Hepatic stellate cell (primary cell): ENCODE data around the gene COQ4.
"Not testable (repeated sequence)": the region's sequence is repeated elsewhere in the genome, so short reads cannot be mapped to it uniquely, and the experiment has no call there.

Experiments
- DNase-seq: peaks from one replicate; pipeline ENCODE4 v3.0.0; 2011; ENCODE audit warnings: low spot score

COQ4 gene

GRCh38 chr9:128298535-128299482, 23.8 kb upstream of the COQ4 start:
- DNase-seq, result no peak

DNA sequence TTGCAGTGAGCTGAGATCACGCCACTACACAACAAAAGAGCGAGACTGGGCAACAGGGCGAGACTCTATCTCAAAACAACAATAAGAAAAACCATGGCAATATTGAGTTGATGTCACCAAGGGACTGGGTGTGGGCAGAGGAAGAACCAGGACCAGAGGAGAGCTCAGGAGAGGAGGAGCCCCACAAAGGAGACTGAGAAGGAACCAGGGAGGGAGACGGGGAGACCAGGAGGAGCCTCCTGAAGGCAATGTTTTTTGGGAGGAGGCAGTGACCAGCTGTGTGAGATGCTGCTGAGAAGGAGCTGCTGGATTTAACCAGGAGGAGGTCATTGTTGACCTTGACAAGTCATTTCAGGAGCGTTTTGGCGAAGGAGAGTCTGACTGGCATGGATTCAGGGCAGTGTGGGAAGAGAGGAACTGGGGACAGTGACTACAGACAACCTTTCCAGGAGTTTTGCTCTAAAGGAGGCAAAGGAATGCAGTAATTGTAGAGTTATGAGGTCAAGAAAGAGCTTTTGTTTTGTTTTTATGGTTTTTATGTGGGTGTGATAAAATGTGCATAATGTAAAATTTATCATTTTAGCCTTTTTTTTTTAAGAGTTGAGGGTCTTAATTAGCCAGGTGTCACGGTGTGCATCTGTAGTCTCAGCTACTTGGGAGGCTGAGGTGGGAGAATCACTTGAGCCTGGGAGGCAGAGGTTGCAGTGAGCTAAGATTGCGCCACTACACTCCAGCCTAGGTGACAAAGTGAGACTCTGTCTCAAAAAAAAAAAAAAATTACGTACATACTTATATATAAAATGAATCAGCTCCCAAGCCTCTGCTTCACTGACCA, 18.3 kb upstream of the COQ4 start:
- no peak for DNase-seq

DNA sequence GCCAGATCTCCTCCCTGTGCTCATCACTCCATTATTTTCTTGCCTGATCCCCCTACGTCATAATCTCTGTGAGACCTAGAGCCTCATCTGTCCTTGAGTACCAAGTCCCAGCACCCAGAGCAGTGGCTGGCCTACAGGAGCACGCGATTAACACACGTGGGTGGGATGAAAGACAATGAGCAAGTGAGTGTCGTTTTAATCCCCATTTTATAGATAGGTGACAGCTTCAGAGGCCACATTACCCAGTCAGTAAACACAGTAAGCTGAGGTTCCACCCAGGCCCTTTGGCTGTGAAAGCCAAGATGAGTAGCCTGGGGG, 17.7 kb upstream of the COQ4 start:
- no peak for DNase-seq

DNA sequence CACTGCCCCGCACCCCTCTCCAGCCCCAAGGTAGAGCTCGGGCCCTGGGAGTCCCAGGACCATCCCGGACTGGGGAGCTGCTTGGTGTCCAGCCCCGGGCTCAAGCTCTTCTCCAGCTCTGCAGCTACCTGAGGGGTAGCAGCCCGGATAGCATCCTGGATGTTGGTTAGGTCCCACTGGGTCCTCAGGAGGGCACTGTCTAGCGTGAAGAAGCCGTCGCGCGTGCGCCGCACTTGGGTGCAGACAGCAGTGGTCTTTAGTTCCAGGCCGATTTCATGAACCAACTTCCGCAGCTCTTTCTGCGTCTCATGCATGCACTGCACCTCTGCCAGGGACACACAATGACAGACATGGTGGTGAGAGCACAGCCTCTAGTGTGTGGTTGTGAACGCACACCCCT, 13.1 kb upstream of the COQ4 start:
- no peak for DNase-seq

- DNase-seq, result no peak
Observed at GRCh38 chr9:128310461-128310860, 12.2 kb upstream of the COQ4 start.

GRCh38 chr9:128314697-128315096, 7.9 kb upstream of the COQ4 start:
- no peak for DNase-seq

DNA sequence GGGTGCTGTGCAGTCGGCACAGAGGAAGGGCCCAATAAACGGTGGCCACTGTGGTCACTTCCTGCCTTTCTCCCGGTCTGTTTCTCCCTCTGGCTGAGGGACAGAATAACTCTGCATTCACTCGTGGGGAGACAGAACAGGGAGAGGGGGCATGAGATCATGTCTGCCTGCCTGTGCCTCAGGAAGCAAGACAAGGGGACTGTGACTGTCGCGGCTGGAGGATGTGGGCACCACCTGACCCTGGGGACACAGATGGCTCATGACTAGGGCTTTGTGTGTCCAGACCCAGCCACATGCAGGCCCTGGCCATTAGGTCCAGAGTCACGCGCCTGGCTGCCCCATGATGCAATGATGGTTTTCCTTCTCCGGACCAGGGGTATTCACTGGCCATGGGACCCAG, 6.2 kb upstream of the COQ4 start:
- DNase-seq, result no peak

DNA sequence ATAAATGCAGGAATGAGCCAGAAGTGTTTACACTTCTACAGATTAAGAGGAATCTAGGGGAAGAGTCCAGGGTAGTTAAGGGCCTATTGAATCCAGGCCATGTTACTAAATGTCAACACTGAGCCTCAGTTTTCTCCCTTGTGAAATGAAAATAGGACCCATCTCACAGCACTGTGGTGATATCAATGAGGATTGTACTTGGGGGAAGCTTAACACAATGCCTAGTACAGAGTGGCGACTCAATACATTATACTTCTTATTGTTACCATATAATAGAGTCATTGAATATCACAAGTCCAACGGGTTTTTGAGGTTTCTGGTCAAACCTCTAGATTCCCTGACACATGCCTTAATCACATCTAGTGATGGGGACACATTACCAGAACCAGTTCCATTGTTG, 5.0 kb upstream of the COQ4 start:
- DNase-seq, result no peak

DNA sequence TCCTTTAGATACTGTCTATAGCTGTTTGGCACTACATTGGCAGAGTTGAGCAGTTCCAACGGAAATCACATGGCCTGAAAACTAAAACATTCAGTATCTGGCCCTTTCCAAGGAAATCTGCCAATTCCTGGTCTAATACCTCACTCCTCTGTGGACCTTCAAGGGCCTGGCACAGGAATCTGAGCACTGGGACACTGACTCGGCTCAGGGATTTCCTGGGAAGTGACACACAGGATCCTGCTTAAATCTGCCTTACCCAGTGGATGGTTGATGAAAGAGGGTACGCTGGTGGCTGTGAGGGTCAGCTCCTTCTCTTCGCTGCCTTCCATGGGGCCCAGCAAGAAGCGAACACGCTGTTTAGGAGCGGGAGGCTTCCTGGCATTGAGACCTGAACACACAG, 1.3 kb upstream of the COQ4 start:
- no peak for DNase-seq

GRCh38 chr9:128321879-128322403, 698 bp upstream of the COQ4 start:
- no peak for DNase-seq

GRCh38 chr9:128323212-128323730, 632 bp downstream of the COQ4 start:
- peak; percentile 56 for DNase-seq

GRCh38 chr9:128323791-128324190, 1.2 kb downstream of the COQ4 start:
- DNase-seq, result no peak

- no peak for DNase-seq
Observed at GRCh38 chr9:128324401-128324800, 1.8 kb downstream of the COQ4 start.

DNA sequence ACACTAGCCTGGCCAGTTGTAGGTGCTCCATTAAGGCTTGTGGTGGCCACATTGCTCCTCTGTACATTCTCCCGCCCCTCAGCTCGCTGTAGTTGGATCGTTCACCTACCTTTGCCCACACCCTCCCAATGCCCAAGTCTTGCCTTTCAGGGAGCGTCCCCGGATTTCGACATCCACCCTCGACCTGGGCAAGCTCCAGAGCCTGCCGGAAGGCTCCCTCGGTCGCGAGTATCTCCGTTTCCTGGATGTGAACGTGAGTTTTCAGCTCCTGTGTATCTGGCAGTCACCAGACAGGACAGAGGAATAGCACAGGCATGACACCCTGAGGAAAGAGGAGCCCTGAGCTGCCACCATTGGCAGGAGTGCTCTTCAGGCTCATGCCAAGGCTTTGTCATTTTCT, 3.0 kb downstream of the COQ4 start:
- no peak for DNase-seq

GRCh38 chr9:128333451-128333869, 10.8 kb downstream of the COQ4 start:
- no peak for DNase-seq

GRCh38 chr9:128335161-128335560, 12.5 kb downstream of the COQ4 start:
- no peak for DNase-seq

DNA sequence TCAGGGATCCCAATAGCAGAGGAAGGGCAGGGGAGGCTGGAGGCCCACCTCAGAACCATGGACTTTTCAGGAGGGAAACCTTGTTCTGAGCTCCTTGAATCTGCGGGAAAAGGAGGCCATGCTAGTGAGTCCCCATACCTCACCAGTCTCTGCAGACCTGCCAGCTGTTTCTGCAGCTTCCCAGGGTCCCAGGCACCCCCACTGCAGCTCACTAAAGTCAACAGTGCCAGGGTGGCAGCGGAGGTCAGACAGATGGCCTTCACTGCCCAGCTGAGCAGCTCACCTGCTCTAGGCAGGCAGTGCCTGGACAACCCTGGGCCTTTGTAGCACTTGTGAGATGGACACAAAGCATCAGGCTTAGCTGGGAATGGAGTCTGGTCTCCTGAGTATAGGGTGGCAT, 13.3 kb downstream of the COQ4 start:
- no peak for DNase-seq

GRCh38 chr9:128337936-128338335, 15.3 kb downstream of the COQ4 start:
- no peak for DNase-seq

DNA sequence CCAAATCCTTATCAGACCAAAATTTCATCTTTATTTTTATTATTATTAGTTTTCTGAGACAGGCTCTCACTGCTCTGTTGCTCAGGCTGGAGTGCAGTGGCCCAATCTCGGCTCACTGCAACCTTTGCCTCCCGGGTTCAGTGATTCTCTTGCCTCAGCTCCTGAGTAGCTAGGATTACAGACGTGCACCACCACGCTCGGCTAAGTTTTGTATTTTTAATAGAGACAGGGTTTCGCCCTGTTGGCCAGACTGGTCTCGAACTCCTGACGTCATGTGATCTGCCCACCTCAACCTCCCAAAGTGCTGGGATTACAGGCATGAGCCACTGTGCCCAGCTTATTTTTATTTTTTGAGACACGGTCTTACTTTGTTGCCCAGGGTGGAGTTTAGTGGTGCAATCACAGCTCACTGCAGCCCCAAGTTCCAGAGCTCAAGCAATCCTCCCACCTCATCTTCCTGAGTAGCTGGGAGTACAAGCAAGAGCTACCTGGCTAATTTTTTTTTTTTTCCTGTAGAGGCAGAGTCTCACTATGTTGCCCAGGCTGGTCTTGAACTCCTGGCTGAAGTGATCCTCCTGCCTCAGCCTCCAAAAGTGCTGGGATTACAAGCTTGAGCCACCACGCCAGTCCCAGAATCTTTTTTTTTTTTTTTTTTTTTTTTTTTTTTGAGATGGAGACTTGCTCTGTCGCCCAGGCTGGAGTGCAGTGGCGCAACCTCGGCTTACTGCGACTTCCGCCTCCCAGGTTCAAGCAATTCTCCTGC, 16.4 kb downstream of the COQ4 start:
- DNase-seq, result not testable (repeated sequence)

DNA sequence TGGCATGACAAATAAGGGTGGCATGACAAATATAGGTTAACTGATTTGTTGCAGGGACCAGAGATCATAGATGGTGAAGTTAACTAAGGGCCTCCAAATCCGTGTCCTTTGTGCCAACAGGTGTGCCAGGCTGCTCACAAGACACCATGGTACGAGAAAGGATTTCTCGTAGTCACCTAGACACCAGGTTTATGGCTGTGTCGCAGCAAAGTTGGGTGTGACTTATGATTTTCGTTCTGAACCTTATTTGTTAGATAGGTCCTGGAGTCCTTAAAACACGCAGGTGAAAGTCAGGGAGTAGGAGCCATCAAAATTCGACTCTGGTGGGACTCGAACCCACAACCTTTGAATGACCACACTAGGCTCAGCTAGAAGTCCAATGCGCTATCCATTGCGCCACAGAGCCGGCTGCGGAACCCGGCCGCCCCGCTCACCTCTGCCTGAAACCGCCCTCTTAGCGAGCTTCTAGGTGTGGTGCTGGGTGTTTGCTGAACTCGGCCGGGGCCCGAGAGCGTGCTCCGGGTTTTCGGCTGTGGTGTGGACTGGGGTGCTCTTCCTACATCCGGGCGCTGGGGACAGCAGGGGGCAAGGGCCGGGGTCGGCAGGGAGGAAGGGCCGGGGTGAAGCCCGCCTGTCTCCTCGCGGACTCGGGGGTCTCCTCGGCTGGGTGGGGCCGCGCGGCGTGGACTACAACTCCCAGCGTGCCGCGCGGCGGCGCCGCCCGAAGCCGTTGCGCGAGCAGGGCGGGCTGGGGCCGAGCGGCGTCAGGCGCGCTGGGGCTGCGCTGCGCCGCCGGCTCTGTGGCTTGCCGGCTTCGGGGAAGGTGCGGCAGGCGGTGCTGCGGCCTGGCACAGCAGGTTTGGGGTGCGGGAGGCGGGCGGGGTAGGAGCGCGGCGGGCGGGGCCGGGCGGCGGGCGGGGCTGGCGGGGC, 17.4 kb downstream of the COQ4 start, which contains the start of gene SLC27A4:
TSS of gene SLC27A4 (plus strand) at position 767 of the 930 bp plus-strand sequence. CDS start 2,606 bp downstream, outside the sequence.
- DNase-seq, result peak; percentile 86
